ENCODE results near the gene LPCAT1.
"Not testable (repeated sequence)": the region's sequence is repeated elsewhere in the genome, so short reads cannot be mapped to it uniquely, and the experiment has no call there.

LPCAT1 gene

GRCh38 chr5:1540166-1540565 is 16.4 kb upstream of the LPCAT1 start:
- no peak for DNase-seq

- DNase-seq, result not testable (repeated sequence)
Measured at GRCh38 chr5:1539393-1540161, 15.8 kb upstream of the LPCAT1 start.

- DNase-seq, result no peak
Measured at GRCh38 chr5:1538741-1539392, 15.1 kb upstream of the LPCAT1 start.

- no peak for DNase-seq
Measured at GRCh38 chr5:1538276-1538675, 14.5 kb upstream of the LPCAT1 start.

GRCh38 chr5:1537603-1538154 is 13.9 kb upstream of the LPCAT1 start:
- DNase-seq, result no peak

GRCh38 chr5:1536871-1537602 is 13.3 kb upstream of the LPCAT1 start:
- DNase-seq, result no peak

GRCh38 chr5:1536322-1536845 is 12.6 kb upstream of the LPCAT1 start:
- no peak for DNase-seq

GRCh38 chr5:1535646-1536045 is 11.9 kb upstream of the LPCAT1 start:
- DNase-seq, result no peak

- no peak for DNase-seq
Measured at GRCh38 chr5:1532384-1532783, 8.6 kb upstream of the LPCAT1 start.

GRCh38 chr5:1529498-1529897 is 5.7 kb upstream of the LPCAT1 start:
- DNase-seq, result no peak

- no peak for DNase-seq
Measured at GRCh38 chr5:1527533-1528205, 3.9 kb upstream of the LPCAT1 start.

- DNase-seq, result no peak
Measured at GRCh38 chr5:1526681-1527131, 2.9 kb upstream of the LPCAT1 start.

GRCh38 chr5:1526190-1526631 is 2.5 kb upstream of the LPCAT1 start:
- no peak for DNase-seq

GRCh38 chr5:1525624-1526189 is 1.9 kb upstream of the LPCAT1 start:
- no peak for DNase-seq

- DNase-seq, result no peak
Measured at GRCh38 chr5:1524799-1525623, 1.3 kb upstream of the LPCAT1 start.

GRCh38 chr5:1524481-1524798 is 680 bp upstream of the LPCAT1 start:
- DNase-seq, result no peak

- DNase-seq, result no peak
Measured at GRCh38 chr5:1523480-1523792, 324 bp downstream of the LPCAT1 start.

GRCh38 chr5:1522601-1523479 is 920 bp downstream of the LPCAT1 start:
- no peak for DNase-seq

- DNase-seq, result no peak
Measured at GRCh38 chr5:1521671-1522600, 1.8 kb downstream of the LPCAT1 start.

Data from NCI-H2171 treated with DMSO at 0.1 percent for 48 hours (cell line).